B cell (primary cell): ENCODE data around the gene HOTAIR. TPM values are rescaled to one million over a fixed set of nuclear protein-coding genes. Genes with fewer than 3 reads are reported as not detected.

ENCODE experiments used
- ATAC-seq: fragments of 200-7000 bp; cut with Tn5 transposase; one replicate; pipeline ENCODE4 v1.10.0; 2021; ENCODE audit warnings: low read depth, mild to moderate bottlenecking, moderate number of reproducible peaks, moderate library complexity
- CTCF ChIA-PET: fragments of 350-600 bp; sonication (Branson Sonifier 250); formaldehyde crosslinking; loops from one replicate; lab custom pipeline; 2021; ENCODE audit warnings: antibody characterized with exemption, inconsistent platforms; lab: Charles Lee
- POLR2A ChIA-PET: fragments of 350-600 bp; sonication (Branson Sonifier 250); formaldehyde crosslinking; loops from one replicate; lab custom pipeline; 2021; ENCODE audit warnings: antibody characterized with exemption; lab: Charles Lee
- DNase-seq: peaks from one replicate; pipeline ENCODE4 v3.0.0; 2013
- H2AFZ ChIP-seq: 2 replicates; pipeline ENCODE4 v1.6.1; 2012; ENCODE audit warnings: mild to moderate bottlenecking, low read depth, low read length; ENCODE audit not compliant: insufficient read depth, poor library complexity, severe bottlenecking
- H3K27ac ChIP-seq, 2 donors: 1 replicate in 1 of 2; 2 replicates in 1 of 2; pipeline ENCODE4 v1.5.1; 2012 to 2013; ENCODE audit warnings: low read length in 2 of 2, mild to moderate bottlenecking in 2 of 2, moderate library complexity in 1 of 2
- H3K27me3 ChIP-seq, 4 experiments: fragments of 200-600 bp in 1 of 4; sonication (generic) in 1 of 4; replicated peaks in 1 of 4; 1 replicate in 2 of 4; 2 replicates in 2 of 4; pipeline versions ENCODE4 v1.6.1 to v1.7.0; 2013 to 2016; ENCODE audit warnings: low read length in 3 of 4, mild to moderate bottlenecking in 2 of 4, mixed read lengths in 1 of 4, moderate library complexity in 1 of 4; ENCODE audit not compliant: insufficient read depth in 4 of 4, control insufficient read depth in 3 of 4; ENCODE audit errors: control extremely low read depth in 1 of 4
- H3K36me3 ChIP-seq, 2 experiments: replicated peaks in 1 of 2; 1 replicate in 1 of 2; 2 replicates in 1 of 2; pipeline versions ENCODE4 v1.6.1 to v1.7.1; 2013; ENCODE audit warnings: low read length in 1 of 2; ENCODE audit not compliant: insufficient read depth in 2 of 2, control insufficient read depth in 1 of 2; ENCODE audit errors: control extremely low read depth in 1 of 2, extremely low read depth in 1 of 2
- H3K4me1 ChIP-seq, 2 donors: fragments of 200-600 bp in 1 of 2; sonication (generic) in 1 of 2; 1 replicate in 1 of 2; 2 replicates in 1 of 2; pipeline versions ENCODE4 v1.5.1 to v1.6.1; 2013 to 2017; ENCODE audit warnings: low read length in 2 of 2; ENCODE audit not compliant: control insufficient read depth in 2 of 2, insufficient read depth in 2 of 2
- H3K4me2 ChIP-seq: replicated peaks from 2 replicates; pipeline ENCODE3; 2012; ENCODE audit warnings: mild to moderate bottlenecking, low read depth, low read length; ENCODE audit not compliant: poor library complexity, severe bottlenecking
- H3K4me3 ChIP-seq, 5 experiments: fragments of 200-600 bp in 1 of 5; sonication (generic) in 1 of 5; 1 replicate in 3 of 5; 2 replicates in 2 of 5; pipeline versions ENCODE4 v1.5.1 to v1.7.0; 2011 to 2016; ENCODE audit warnings: low read length in 4 of 5, mild to moderate bottlenecking in 4 of 5, low read depth in 2 of 5, control low read depth in 1 of 5, moderate library complexity in 1 of 5; ENCODE audit not compliant: insufficient read depth in 1 of 5; ENCODE audit errors: control extremely low read depth in 1 of 5, extremely low read depth in 1 of 5
- H3K79me2 ChIP-seq: fragments of 200-600 bp; sonication (generic); one replicate; pipeline ENCODE4 v1.6.0; 2016; ENCODE audit warnings: low read length; ENCODE audit not compliant: control insufficient read depth, insufficient read depth
- H3K9ac ChIP-seq: fragments of 200-600 bp; sonication (generic); 2 replicates; pipeline ENCODE4 v1.6.1; 2017; ENCODE audit warnings: mild to moderate bottlenecking, low read length, moderate library complexity
- H3K9me3 ChIP-seq, 3 donors: one replicate each; pipeline versions ENCODE4 v1.6.1 to v1.7.1; 2013; ENCODE audit warnings: low read length in 2 of 3; ENCODE audit not compliant: control insufficient read depth in 2 of 3, insufficient read depth in 1 of 3; ENCODE audit errors: control extremely low read depth in 1 of 3
- H4K20me1 ChIP-seq: 2 replicates; pipeline ENCODE4 v1.6.0; 2012; ENCODE audit warnings: mild to moderate bottlenecking, low read length; ENCODE audit not compliant: insufficient read depth, control insufficient read depth, poor library complexity, severe bottlenecking
- H3K27ac Mint-ChIP-seq: one replicate; pipeline ENCODE4 v1.8.0; 2021; ENCODE audit warnings: mixed read lengths
- H3K27me3 Mint-ChIP-seq: one replicate; pipeline ENCODE4 v1.8.0; 2021; ENCODE audit warnings: mixed read lengths
- H3K4me1 Mint-ChIP-seq: one replicate; pipeline ENCODE4 v1.8.0; 2021; ENCODE audit warnings: mixed read lengths
- H3K4me3 Mint-ChIP-seq: one replicate; pipeline ENCODE4 v1.8.0; 2021; ENCODE audit warnings: mixed read lengths
- H3K9me3 Mint-ChIP-seq: one replicate; pipeline ENCODE4 v1.8.0; 2022; ENCODE audit warnings: mixed read lengths; ENCODE audit not compliant: insufficient read depth
- EZH2 ChIP-seq: IDR thresholded peaks from 2 replicates; pipeline ENCODE4 v1.6.1; 2012; ENCODE audit warnings: borderline replicate concordance, low read depth, mild to moderate bottlenecking, moderate library complexity, low read length; ENCODE audit not compliant: insufficient read depth, poor library complexity, severe bottlenecking
- WGBS: methylation state at CpG from one replicate; pipeline ENCODE4 v1.1.5; 2013; ENCODE audit warnings: missing lambda C conversion rate; ENCODE audit not compliant: insufficient coverage; 5-methylcytosine and 5-hydroxymethylcytosine counted together
- intact Hi-C: fragments of 100-400 bp; cut with micrococcal nuclease; formaldehyde crosslinking; loops from one replicate; pipeline ENCODE4 v1.10.0; 2022
- polyA plus RNA-seq: library from polyadenylated mRNA; depleted of rRNA; stranded (reverse); fragments of >200 nt; gene quantifications from 2 replicates; pipeline ENCODE4 v1.2.3, GENCODE V29; 2012
- total RNA-seq, 2 donors: library from RNA; stranded (reverse); fragments of 120-200 nt in 1 of 2; gene quantifications; 1 replicate in 1 of 2; 2 replicates in 1 of 2; pipeline versions ENCODE4 v1.2.3 to v1.2.4, GENCODE V29; 2013 to 2022
- TF ChIP-seq, protein P1 (sequence below): fragments of 200-600 bp; IDR thresholded peaks from one replicate; pipeline ENCODE4 v1.8.0; 2022; ENCODE audit warnings: antibody characterized with exemption, mild to moderate bottlenecking

Gene HOTAIR
- total and polyA plus RNA-seq, 2 donors (not counting 1 experiment from before 2014, with no cell fraction given): not detected

GRCh38 chr12:53997204-53998109 lies 22.7 kb upstream of the HOTAIR start:
- 10% methylated on average over 30 of the region's 35 CpGs for WGBS
- TF ChIP-seq EZH2: peak; percentile 94
- TF ChIP-seq, protein P1, sequence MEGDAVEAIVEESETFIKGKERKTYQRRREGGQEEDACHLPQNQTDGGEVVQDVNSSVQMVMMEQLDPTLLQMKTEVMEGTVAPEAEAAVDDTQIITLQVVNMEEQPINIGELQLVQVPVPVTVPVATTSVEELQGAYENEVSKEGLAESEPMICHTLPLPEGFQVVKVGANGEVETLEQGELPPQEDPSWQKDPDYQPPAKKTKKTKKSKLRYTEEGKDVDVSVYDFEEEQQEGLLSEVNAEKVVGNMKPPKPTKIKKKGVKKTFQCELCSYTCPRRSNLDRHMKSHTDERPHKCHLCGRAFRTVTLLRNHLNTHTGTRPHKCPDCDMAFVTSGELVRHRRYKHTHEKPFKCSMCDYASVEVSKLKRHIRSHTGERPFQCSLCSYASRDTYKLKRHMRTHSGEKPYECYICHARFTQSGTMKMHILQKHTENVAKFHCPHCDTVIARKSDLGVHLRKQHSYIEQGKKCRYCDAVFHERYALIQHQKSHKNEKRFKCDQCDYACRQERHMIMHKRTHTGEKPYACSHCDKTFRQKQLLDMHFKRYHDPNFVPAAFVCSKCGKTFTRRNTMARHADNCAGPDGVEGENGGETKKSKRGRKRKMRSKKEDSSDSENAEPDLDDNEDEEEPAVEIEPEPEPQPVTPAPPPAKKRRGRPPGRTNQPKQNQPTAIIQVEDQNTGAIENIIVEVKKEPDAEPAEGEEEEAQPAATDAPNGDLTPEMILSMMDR: no peak
- Mint-ChIP-seq H3K4me3 (peak overlapping the region; percentile 89), H3K4me1 (peaks cover 33% of the 10 kb centered on the region), H3K9me3 (no peaks in the 10 kb centered on the region), H3K27ac (no peak overlapping the region), H3K27me3 (peaks cover 85% of the 10 kb centered on the region)
- Histone ChIP-seq H3K27me3 (peaks cover 0 to 98% (median 85%) of the 10 kb centered on the region in 4 experiments), H3K79me2 (no peaks in the 10 kb centered on the region), H4K20me1 (no peaks in the 10 kb centered on the region), H2AFZ (no peak overlapping the region), H3K9ac (no peak overlapping the region), H3K4me3 (no peak overlapping the region), H3K27ac (no peak overlapping the region), H3K4me1 (peaks cover 37 to 70% of the 10 kb centered on the region in 2 donors), H3K4me2 (peak overlapping the region; percentile 96), H3K9me3 (peaks cover 0 to 71% (median 0%) of the 10 kb centered on the region in 3 donors), H3K36me3 (no peaks in the 10 kb centered on the region)
- intact Hi-C loops: loop anchor here (5.0 kb wide), 2 partner anchors 35 to 45 kb away; partner anchors contain the start of genes HOXC12 and HOXC5
- POLR2A ChIA-PET: interaction anchor here (0.6 kb wide), 2 partner anchors 327 to 595 kb away, joined by 3 read pairs; partner anchors contain the start of gene COPZ1
- ATAC-seq (no peak), DNase-seq (no peak)
- CTCF ChIA-PET: interaction anchor here (0.7 to 5.0 kb wide), 4 partner anchors 8 to 210 kb away, joined by 3 to 17 read pairs (median 5); no protein-coding TSS in a partner anchor
